K562 treated with DMSO at 1 percent for 12 hours (cell line): ENCODE results near the gene PCSK4. TPM values are rescaled to one million over a fixed set of nuclear protein-coding genes. Genes with fewer than 3 reads are reported as not detected.

Experiments
- total RNA-seq: library from RNA; unstranded; fragments of 300-600 nt; gene quantifications from 2 replicates; pipeline ENCODE4 v1.2.3, GENCODE V29; 2022; ENCODE audit not compliant: insufficient read depth

PCSK4 gene
- 3.8 TPM in 2 replicates for total RNA-seq

DNA sequence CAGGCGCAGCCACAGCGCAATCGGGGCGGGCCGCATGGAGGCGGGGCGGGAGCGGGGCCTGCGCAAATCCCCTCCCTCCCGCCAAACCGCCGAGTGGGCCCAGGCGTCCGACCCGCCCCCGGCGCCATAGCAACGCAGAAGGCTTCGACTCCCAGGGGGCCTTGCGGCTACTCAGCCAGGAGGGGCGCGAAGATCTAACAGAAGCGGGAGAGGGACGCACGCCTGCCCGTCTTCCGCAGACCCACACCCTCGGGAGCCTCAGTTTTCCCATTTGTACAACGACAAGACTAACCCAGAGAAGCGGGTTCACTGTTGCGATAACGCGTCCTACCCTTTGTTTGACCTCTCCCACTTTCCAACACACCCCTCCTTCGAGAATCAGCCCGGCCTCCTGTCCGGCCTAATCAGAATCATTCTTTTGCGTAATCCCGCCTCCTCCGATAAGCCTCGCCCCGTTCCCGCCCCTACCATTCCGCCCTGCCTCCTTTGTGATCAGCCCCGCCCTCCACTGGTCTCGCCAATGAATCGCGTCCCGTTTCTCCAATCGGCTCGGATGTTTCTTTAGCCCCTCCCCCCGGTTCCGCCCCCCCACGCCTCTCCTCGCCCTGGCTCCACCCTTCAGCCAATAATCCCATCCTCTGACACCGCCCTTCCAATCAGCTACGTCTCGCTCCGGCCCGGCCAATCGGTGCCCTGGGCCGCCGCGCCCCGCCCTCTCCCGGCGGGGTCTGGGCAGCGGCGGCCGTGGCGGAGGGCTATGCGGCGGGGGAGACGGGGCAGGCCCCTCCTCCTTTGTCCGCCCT lies at the start of gene PCSK4:
Gene PCSK4, minus strand, starts transcription at position 40 of the 803 bp plus-strand sequence. Its CDS starts 4 bp downstream, at position 36.

DNA sequence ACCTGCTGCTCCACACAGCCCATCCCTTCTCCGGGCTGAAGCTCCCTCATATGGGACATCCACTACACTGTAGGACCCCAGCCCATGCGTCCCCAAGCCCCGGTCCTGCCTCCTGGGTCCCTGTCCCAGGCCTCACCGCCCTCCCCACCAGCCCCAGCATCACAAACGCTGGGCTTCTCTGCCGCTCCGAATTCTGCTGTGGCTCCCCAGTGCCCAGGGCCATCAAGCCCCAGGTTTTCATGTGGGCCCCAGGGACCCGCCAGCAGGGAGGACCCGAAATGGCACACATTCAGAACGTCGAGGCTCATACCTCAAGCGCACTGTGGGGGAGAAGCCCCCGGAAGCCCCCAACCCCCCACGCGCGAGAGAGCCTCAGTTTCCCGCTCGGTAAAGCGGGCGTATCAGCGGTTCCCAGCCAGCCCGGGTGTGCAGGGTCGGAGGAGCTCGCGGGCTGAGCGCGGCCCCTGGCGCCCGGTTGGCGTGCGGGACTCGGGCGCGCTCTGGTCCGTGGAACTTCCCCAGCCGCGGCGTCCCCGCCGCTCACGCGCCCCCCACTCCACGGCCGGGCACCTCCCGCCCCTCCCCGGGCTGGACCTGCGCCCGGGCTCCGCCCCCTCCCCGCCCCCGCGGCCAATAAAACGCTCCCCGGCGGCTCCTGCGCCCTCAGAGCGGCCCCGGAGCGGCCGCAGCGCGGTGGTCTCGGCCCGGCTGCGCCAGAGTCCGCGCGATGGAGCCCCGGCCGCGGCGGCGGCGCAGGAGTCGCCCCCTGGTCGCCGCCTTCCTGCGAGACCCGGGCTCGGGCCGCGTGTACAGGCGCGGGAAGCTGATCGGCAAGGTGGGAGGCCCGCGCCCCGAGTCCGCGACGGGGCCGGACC lies 33.5 kb upstream of the PCSK4 start, which contains the start of gene PLK5:
Gene PLK5, plus strand, starts transcription at position 666 of the 875 bp plus-strand sequence. CDS start 2,920 bp downstream, outside the sequence.

DNA sequence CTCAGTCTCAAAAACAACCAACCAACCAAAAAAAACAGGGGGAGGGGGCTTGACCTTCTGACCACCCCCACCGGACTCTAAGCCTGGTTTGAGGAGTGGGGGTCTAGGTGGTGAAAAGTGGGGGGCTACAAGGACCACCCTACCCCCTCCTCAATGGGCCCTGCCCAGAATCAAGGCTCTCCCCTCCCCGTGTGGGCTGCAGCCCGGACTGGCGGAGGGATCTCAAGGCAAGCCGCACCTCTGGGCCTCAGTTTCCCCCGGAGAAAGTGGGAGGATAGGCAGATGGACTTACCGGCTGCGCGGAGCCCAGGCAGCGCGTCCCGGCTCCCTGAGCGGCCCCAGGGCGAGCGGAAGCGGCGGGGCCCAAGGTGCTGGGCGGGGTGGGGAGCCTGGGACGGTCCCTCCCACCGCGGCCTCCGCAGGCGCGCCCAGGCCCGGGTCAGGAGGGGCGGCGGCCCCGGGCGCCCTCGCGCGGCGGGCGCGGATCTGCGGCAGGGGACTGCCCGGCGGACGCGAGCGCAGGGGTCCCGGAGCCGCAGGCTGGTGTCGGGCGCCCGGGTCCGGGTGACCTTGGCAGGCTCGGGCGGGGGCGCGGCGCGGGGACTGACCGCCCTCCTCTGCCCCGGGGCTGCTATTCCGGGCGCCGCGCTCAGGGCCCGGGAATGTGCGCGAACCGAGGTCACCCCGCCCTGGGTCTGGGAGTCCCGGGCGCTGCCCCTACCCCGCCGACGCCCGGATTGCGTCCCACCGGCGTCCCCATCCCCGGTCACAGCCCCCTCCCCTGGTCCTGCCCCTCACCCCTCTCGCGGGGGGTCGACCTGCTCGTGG lies 22.7 kb upstream of the PCSK4 start, which contains the start of gene ADAMTSL5:
Gene ADAMTSL5, minus strand, starts transcription at position 349 of the 828 bp plus-strand sequence. CDS start 2,076 bp downstream, outside the sequence.

DNA sequence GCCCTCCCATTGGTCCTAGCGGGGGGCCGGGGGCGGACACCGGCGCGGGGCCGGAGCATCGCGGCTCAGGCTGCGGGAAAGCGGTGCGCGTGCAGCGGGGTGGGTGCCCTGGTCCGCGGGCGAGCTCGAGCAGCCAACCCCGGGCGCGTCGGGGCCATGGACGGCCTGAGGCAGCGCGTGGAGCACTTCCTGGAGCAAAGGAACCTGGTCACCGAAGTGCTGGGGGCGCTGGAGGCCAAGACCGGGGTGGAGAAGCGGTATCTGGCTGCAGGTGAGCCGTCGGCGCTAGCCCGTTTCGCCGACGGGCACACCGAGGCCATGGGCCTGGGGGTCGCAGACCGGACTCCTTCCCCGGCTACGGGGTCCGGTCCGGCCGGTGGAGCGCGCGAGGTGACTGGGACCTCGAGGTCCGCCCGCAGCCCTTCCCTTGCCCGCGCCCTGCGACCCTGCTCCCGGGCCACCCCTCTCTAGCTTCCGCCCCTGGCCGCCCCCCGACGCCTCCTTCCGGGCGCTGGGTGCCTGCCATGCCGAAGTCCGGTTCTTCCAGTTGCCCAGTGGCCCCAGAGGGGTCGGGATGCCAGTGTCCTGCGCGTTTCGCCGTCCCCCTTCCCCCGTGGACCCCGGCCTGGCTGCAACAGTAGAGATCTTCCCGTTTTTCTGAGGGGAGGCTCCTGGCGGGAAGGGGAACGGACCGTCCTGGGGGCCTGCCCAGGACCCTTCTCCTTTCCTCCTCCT lies 1.1 kb upstream of the PCSK4 start, which contains the start of gene REEP6:
Gene REEP6, plus strand, starts transcription at position 68 of the 735 bp plus-strand sequence. Its CDS starts 89 bp downstream, at position 157.

DNA sequence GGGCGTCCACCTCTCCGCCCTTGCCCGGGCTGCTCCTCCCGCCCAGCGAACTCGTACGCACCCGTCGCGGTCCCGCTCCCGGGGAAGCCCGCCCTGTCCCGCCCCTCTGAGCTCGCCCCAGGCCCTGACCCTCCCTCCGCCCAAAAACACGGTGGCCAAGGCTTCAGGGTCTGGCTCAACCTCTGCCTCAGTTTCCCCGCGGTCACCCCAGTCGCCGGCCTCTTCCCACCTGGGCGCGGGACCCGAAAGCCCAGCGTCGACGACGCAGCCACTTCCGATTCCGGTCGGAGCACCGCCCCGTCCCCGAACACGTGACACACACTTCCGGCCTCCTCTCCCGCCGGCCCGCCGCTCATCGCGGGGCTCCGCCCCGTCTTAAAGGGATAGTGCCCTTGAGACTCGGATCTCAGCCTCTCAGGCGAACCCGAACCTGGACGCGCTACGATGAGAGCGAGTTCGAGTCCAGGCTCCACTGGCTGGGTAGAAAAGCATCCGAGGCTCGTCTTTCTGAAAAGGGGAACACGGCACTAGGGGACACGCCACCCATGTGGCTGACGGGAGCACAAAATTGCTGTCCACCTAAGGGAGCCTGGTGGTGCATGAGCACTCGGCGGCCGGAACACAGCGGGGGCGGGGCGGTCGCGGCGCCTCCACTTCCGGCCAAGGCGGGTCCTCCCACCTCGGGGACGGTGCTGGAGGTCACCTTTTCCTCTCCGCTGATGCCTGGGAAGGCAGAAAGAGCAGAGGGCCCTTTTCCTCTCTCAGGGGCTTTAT lies 11.0 kb downstream of the PCSK4 start, which contains the start of gene C19orf25:
Gene C19orf25, minus strand, starts transcription at position 282 of the 774 bp plus-strand sequence. CDS start 312 bp downstream, outside the sequence.

DNA sequence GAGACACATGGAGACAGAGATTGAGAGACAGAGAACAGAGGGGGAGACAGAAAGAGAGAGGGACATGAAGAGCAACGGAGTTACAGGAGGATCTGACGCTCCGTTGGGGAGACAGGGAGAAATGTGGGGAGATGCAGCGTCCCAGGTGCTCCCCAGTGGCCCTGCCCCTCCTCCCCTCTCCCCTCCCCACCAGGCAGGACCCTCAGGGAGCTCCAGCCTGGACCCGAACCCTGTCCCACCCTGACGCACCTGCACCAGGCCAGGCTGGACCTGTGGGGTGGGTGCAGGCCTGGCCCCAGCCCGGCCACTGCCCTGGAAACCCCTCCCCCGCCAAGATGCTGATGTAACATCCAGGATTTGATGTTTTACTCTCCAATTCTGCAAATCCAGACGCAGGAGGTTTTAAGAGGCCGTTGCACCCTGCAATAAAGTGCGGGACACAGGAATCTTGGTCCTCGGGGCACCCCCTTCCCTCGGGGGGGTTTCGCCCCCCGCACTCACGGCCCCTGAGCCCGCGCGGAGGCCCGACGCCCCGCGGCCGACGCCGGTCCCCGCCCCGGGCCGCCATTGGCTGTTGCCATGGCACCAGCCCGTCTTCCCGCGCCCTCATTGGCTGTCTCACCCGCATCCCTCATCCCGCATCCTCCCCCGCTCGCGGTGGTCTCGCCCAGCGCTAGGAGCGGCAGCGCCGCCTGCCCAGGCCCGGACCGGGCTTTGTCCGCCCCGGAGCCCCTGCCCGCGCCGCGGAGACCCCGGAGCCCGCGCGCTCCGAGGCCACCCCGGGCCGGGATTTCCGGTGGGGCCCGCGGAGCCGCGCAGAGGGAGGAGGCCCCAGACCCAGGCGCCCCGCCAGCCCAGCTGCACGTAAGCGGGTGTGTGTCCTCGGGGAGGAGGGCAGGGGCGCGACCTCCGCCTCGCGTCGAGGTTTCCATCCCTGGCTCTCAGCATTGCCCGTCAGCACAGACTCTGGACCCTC lies 40.4 kb downstream of the PCSK4 start, which contains the start of gene APC2:
Gene APC2, plus strand, starts transcription at position 655 of the 976 bp plus-strand sequence. CDS start 2,881 bp downstream, outside the sequence.

DNA sequence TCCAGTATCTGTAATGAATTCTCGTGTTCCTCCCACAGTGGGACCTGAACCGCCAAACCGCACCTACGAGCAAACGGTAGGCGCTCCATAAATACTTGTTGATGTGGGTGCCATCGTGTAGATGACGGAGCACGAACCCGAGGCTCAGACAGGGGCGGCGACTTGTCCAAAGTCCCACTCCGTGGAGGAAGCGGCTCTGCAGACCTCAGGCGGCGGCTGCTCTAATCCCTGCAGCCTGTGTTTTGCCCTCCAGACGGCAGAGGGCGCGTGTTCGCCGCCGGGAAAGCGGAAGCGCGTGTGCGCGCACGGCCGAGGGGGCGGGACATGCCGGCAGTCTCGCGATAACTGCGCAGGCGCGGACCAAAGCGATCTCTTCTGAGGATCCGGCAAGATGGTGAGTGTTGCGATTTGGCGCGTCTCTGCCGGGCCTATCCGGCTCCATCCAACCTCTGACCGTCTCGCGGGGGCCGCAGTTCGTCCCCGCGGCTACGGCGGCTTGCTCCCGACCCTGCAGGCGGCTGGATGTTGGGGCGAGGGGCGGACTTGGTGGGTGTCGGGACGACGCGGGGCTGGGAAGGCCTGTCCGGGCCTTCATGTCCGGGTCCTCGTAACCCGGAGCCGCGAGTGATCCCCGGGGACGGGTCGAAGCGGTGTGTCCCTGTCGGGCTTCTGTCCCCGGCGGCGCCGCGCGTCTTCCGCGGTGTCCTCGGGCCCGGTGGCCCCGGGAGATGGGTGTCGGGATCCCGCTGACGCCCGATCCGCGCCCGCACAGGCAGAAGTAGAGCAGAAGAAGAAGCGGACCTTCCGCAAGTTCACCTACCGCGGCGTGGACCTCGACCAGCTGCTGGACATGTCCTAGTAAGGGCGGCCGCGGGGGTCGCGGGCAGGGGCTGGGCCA lies 51.9 kb downstream of the PCSK4 start, which contains the start of gene RPS15:
Gene RPS15, plus strand, starts transcription at position 362 of the 898 bp plus-strand sequence. Its CDS starts 30 bp downstream, at position 392.

Other genes starting within 250 kb of the PCSK4 start
- gene ATP5F1D, start 248.6 kb downstream of the PCSK4 start, total RNA-seq = 293 and 447 TPM in 2 replicates
- gene MIDN, start 241.8 kb downstream of the PCSK4 start, total RNA-seq = 28.3 and 68.2 TPM in 2 replicates
- 119 and 138 TPM in 2 replicates for gene CIRBP, start 221.0 kb downstream of the PCSK4 start, total RNA-seq
- gene FAM174C, start 214.8 kb downstream of the PCSK4 start, total RNA-seq = 61.8 and 96.0 TPM in 2 replicates
- gene EFNA2, start 204.5 kb downstream of the PCSK4 start, total RNA-seq = not detected in 2 replicates
- 307 and 468 TPM in 2 replicates for gene NDUFS7, start 106.4 kb downstream of the PCSK4 start, total RNA-seq
- 43.2 and 56.4 TPM in 2 replicates for gene GAMT, start 88.8 kb downstream of the PCSK4 start, total RNA-seq
- gene DAZAP1, start 82.8 kb downstream of the PCSK4 start, total RNA-seq = 92.5 and 122 TPM in 2 replicates
- 5,123 and 6,382 TPM in 2 replicates for gene RPS15, start 52.0 kb downstream of the PCSK4 start, total RNA-seq
- gene APC2, start 40.2 kb downstream of the PCSK4 start, total RNA-seq = 1.0 TPM in 1 of 2 replicates, not detected in the other
- gene C19orf25, start 11.1 kb downstream of the PCSK4 start, total RNA-seq = 30.4 and 46.1 TPM in 2 replicates
- 45.7 and 46.9 TPM in 2 replicates for gene REEP6, start 831 bp upstream of the PCSK4 start, total RNA-seq
- 7.4 and 8.0 TPM in 2 replicates for gene ADAMTSL5, start 22.7 kb upstream of the PCSK4 start, total RNA-seq
- gene PLK5, start 33.7 kb upstream of the PCSK4 start, total RNA-seq = not detected in 2 replicates
- 22.5 and 30.1 TPM in 2 replicates for gene MEX3D, start 78.0 kb upstream of the PCSK4 start, total RNA-seq
- 101 and 130 TPM in 2 replicates for gene MBD3, start 102.5 kb upstream of the PCSK4 start, total RNA-seq
- 63.8 and 106 TPM in 2 replicates for gene UQCR11, start 115.1 kb upstream of the PCSK4 start, total RNA-seq
- gene TCF3, start 162.3 kb upstream of the PCSK4 start, total RNA-seq = 47.2 and 94.8 TPM in 2 replicates